GM12878 (cell line): ENCODE measurements around the gene BRINP2. TPM values are rescaled to one million over a fixed set of nuclear protein-coding genes. Genes with fewer than 3 reads are reported as not detected.

Experiments used
- ATAC-seq: fragments of 200-7000 bp; cut with Tn5 transposase; 3 replicates; pipeline ENCODE4 v1.9.1; 2020; ENCODE audit warnings: mild to moderate bottlenecking, moderate library complexity
- BruUV-seq: library from RNA; stranded (reverse); fragments of 400-500 nt; replicated peaks from 2 replicates; lab custom pipeline; 2021; lab: Mats Ljungman, UMichigan
- CTCF ChIA-PET: fragments of 300-600 bp; sonication (Branson Sonifier 250); formaldehyde crosslinking; extraction: SDS; loops from one replicate; lab custom pipeline; 2021; ENCODE audit warnings: inconsistent platforms; lab: Yijun Ruan, JAX
- POLR2A ChIA-PET: fragments of 350-600 bp; formaldehyde crosslinking; extraction: SDS; loops from one replicate; lab custom pipeline; 2021; ENCODE audit warnings: inconsistent platforms; lab: Charles Lee
- RAD21 ChIA-PET: fragments of 300-600 bp; sonication (Branson Sonifier 250); formaldehyde crosslinking; loops from one replicate; lab custom pipeline; 2023; ENCODE audit warnings: antibody characterized with exemption; ENCODE audit not compliant: unreplicated experiment; lab: Charles Lee
- SMC1A ChIA-PET: fragments of 300-600 bp; sonication (Branson Sonifier 250); formaldehyde crosslinking; loops from one replicate; lab custom pipeline; 2023; ENCODE audit not compliant: unreplicated experiment, uncharacterized antibody; lab: Charles Lee
- DNase-seq: peaks from one replicate; pipeline ENCODE4 v3.0.0-alpha.2; 2011; ENCODE audit warnings: low read depth, low spot score
- FAIRE-seq: peaks from 3 replicates; lab custom pipeline; 2011; peaks lifted over from hg19 to GRCh38; lab: Jason Lieb, UNC
- H2AFZ ChIP-seq: 2 replicates; pipeline ENCODE4 v1.6.0; 2011; ENCODE audit warnings: low read depth, low read length, control low read depth; ENCODE audit not compliant: control insufficient read depth
- H3K27ac ChIP-seq: 2 replicates; pipeline ENCODE4 v1.5.1; 2011; ENCODE audit warnings: control low read depth; ENCODE audit not compliant: control insufficient read depth, insufficient read depth
- H3K27me3 ChIP-seq, 2 experiments: replicated peaks in 1 of 2; 2 replicates each; pipeline versions ENCODE4 v1.6.0 to v1.6.1; 2011; ENCODE audit warnings: low read length in 1 of 2; ENCODE audit not compliant: control insufficient read depth in 2 of 2, insufficient read depth in 2 of 2
- H3K36me3 ChIP-seq, 2 experiments: 2 replicates each; pipeline ENCODE4 v1.5.1; 2011; ENCODE audit warnings: low read length in 1 of 2; ENCODE audit not compliant: control insufficient read depth in 2 of 2, insufficient read depth in 2 of 2
- H3K4me1 ChIP-seq: 2 replicates; pipeline ENCODE4 v1.6.1; 2011; ENCODE audit warnings: mild to moderate bottlenecking, low read length, moderate library complexity, mixed read lengths; ENCODE audit not compliant: control insufficient read depth, insufficient read depth
- H3K4me2 ChIP-seq: 2 replicates; pipeline ENCODE4 v1.6.0; 2011; ENCODE audit warnings: control low read depth; ENCODE audit not compliant: control insufficient read depth, insufficient read depth
- H3K4me3 ChIP-seq: fragments of 200-600 bp; sonication (generic); 2 replicates; pipeline ENCODE4 v1.5.1; 2016
- H3K79me2 ChIP-seq: 2 replicates; pipeline ENCODE4 v1.6.0; 2011; ENCODE audit warnings: low read length; ENCODE audit not compliant: control insufficient read depth, insufficient read depth
- H3K9ac ChIP-seq: 2 replicates; pipeline ENCODE4 v1.8.0; 2011; ENCODE audit warnings: low read length, control low read depth, mixed read lengths; ENCODE audit not compliant: control insufficient read depth, insufficient read depth
- H3K9me3 ChIP-seq: replicated peaks from 3 replicates; pipeline ENCODE4 v1.5.1; 2011; ENCODE audit warnings: mild to moderate bottlenecking, low read length; ENCODE audit not compliant: control insufficient read depth, insufficient read depth
- H4K20me1 ChIP-seq: 2 replicates; pipeline ENCODE4 v1.6.0; 2011; ENCODE audit not compliant: control insufficient read depth, insufficient read depth
- BHLHE40 ChIP-seq, 2 experiments: fragments of 450-650 bp in 1 of 2; IDR thresholded peaks; 2 replicates each; pipeline ENCODE4 v1.6.1; 2011 to 2017; ENCODE audit warnings: low read depth in 2 of 2, borderline replicate concordance in 1 of 2, improper control_type of control experiment in 1 of 2, low read length in 1 of 2, mild to moderate bottlenecking in 1 of 2
- CHD4 ChIP-seq: fragments of 200-600 bp; sonication (generic); IDR thresholded peaks from 2 replicates; pipeline ENCODE4 v1.6.1; 2016; ENCODE audit warnings: mild to moderate bottlenecking
- FOXM1 ChIP-seq: IDR thresholded peaks from 2 replicates; pipeline ENCODE4 v1.6.1; 2012; ENCODE audit warnings: low read depth, mild to moderate bottlenecking, inconsistent platforms, low read length, moderate library complexity
- GABPA ChIP-seq: IDR thresholded peaks from 2 replicates; pipeline ENCODE4 v1.6.1; 2014; ENCODE audit warnings: antibody characterized with exemption, low read depth, mild to moderate bottlenecking, inconsistent platforms
- HCFC1 ChIP-seq: fragments of 150-350 bp; IDR thresholded peaks from 2 replicates; pipeline ENCODE4 v1.6.1; 2014; ENCODE audit warnings: low read length
- HDAC6 ChIP-seq: fragments of 200-600 bp; sonication (generic); IDR thresholded peaks from one replicate; pipeline ENCODE4 v1.8.0; 2017; ENCODE audit warnings: antibody characterized with exemption; ENCODE audit not compliant: unreplicated experiment
- KDM1A ChIP-seq: fragments of 200-600 bp; sonication (generic); IDR thresholded peaks from 2 replicates; pipeline ENCODE4 v1.6.1; 2016; ENCODE audit warnings: borderline replicate concordance
- MEF2B ChIP-seq: fragments of 450-650 bp; IDR thresholded peaks from 2 replicates; pipeline ENCODE4 v1.6.1; 2018; ENCODE audit warnings: mild to moderate bottlenecking, moderate library complexity; ENCODE audit not compliant: partially characterized antibody, poor library complexity, severe bottlenecking
- SMC3 ChIP-seq: IDR thresholded peaks from 2 replicates; pipeline ENCODE4 v1.6.1; 2011; ENCODE audit warnings: low read length, improper control_type of control experiment, borderline replicate concordance
- SUZ12 ChIP-seq: fragments of 200-600 bp; sonication (generic); IDR thresholded peaks from one replicate; pipeline ENCODE4 v1.6.1; 2018; ENCODE audit warnings: antibody characterized with exemption, mild to moderate bottlenecking; ENCODE audit not compliant: unreplicated experiment
- TAF1 ChIP-seq: IDR thresholded peaks from 2 replicates; pipeline ENCODE4 v1.6.1; 2011; ENCODE audit warnings: mild to moderate bottlenecking, low read depth, low read length, borderline replicate concordance
- WGBS: methylation state at CpG from one replicate; pipeline ENCODE4 v1.1.6; 2016; ENCODE audit warnings: low lambda C conversion rate; ENCODE audit not compliant: insufficient replicate concordance, insufficient coverage; ENCODE audit errors: missing lambda C conversion rate; 5-methylcytosine and 5-hydroxymethylcytosine counted together
- in situ Hi-C: fragments of 300-500 bp; cut with MboI; formaldehyde crosslinking; loops from 9 replicates; pipeline ENCODE4 v1.14.3; 2018; ENCODE audit warnings: mixed read lengths
- intact Hi-C: fragments of 100-400 bp; cut with micrococcal nuclease; formaldehyde crosslinking; loops from one replicate; pipeline ENCODE4 v1.14.2; 2022; ENCODE audit not compliant: unreplicated experiment
- polyA plus RNA-seq, 11 experiments: library from polyadenylated mRNA; depleted of rRNA in 4 of 11; unstranded in 6 of 11; stranded (reverse) in 5 of 11; fragments of >200 nt; fragmentation: Nextera tagmentation in 4 of 11; fragmentation: Illumina TruSeq in 1 of 11; extraction: Ambion mirVana in 4 of 11; extraction: Trizol in 1 of 11; gene quantifications; 1 replicate in 1 of 11; 2 replicates in 10 of 11; pipeline versions ENCODE4 v1.2.1 to v1.2.3, GENCODE V29; 2011 to 2016; ENCODE audit warnings: inconsistent platforms in 2 of 11, missing spikeins in 2 of 11, low read depth in 1 of 11
- total RNA-seq, 4 experiments: library from RNA; depleted of rRNA in 3 of 4; stranded (reverse); fragments of >200 nt in 3 of 4; fragmentation: Illumina TruSeq in 1 of 4; extraction: Trizol in 1 of 4; gene quantifications; 2 replicates each; pipeline versions ENCODE4 v1.2.1 to v1.2.3, GENCODE V29; 2013 to 2021
- TF ChIP-seq, protein P1 (sequence below): fragments of 450-650 bp; IDR thresholded peaks from 2 replicates; pipeline ENCODE4 v1.6.1; 2016; ENCODE audit warnings: mild to moderate bottlenecking
- TF ChIP-seq, protein P2 (sequence below): fragments of 150-350 bp; IDR thresholded peaks from 2 replicates; pipeline ENCODE4 v1.6.1; 2016; ENCODE audit warnings: low read depth, low read length

Gene BRINP2
- total and polyA plus RNA-seq, 10 of the 15 experiments (the other 5 are each of a cell fraction or from before 2014, with no cell fraction given), result 0.03 TPM; not detected in 9

DNA sequence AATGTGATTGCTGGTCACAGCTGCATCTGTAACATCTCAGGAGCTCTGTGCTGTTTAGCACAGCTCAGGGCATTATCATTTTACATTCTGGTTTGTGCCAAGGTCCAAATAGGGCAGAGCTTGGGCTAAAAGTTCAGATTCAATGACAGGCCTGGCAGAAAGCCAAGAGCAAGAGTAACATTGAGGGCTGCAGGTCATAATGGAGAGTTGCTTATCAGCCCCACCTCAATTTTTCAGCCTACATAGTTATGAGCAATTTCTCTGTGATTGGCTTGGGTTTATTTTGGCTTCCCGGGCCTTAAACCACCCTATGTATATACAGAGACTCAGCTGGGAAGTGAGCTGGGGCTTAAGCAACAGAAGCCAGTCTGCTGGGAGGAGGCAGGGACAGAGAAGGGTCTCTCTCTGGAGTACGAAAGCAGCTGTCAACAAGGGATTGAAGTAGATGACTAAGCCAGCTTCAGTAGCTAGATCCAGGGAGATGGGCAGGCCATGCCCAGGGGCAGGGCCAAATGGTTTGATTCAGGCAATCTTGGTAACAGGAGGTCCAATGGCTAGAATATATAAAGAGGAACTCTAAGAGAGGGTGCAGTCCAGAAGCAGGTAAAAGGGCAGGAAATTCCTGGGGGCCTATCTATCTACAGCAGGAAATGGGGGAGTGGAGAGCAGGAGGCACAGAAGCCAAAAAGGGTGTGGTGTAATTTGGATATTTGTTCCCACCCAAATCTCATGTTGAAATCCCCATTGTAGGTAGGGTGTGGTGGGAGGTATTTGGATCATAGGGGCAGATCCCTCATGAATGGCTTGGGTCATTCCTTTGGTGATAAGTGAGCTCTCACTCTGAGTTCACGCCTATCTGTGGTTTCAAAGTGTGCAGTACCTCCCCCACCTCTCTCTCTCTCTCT lies 49.0 kb downstream of the BRINP2 start:
- H3K4me3 ChIP-seq, result no peak overlapping the region
- no TSS peak for BruUV-seq
- SMC1A ChIA-PET, result no interaction called here
- TF ChIP-seq SUZ12, result no peak
- no peak for TF ChIP-seq GABPA
- no peak for TF ChIP-seq HCFC1
- no peak for TF ChIP-seq HDAC6
- TF ChIP-seq FOXM1, result no peak
- no peak for TF ChIP-seq SMC3
- no peak for TF ChIP-seq TAF1
- TF ChIP-seq CHD4, result no peak
- TF ChIP-seq MEF2B, result no peak
- TF ChIP-seq, protein P1, sequence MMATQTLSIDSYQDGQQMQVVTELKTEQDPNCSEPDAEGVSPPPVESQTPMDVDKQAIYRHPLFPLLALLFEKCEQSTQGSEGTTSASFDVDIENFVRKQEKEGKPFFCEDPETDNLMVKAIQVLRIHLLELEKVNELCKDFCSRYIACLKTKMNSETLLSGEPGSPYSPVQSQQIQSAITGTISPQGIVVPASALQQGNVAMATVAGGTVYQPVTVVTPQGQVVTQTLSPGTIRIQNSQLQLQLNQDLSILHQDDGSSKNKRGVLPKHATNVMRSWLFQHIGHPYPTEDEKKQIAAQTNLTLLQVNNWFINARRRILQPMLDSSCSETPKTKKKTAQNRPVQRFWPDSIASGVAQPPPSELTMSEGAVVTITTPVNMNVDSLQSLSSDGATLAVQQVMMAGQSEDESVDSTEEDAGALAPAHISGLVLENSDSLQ, result no peak
- TF ChIP-seq, protein P2, sequence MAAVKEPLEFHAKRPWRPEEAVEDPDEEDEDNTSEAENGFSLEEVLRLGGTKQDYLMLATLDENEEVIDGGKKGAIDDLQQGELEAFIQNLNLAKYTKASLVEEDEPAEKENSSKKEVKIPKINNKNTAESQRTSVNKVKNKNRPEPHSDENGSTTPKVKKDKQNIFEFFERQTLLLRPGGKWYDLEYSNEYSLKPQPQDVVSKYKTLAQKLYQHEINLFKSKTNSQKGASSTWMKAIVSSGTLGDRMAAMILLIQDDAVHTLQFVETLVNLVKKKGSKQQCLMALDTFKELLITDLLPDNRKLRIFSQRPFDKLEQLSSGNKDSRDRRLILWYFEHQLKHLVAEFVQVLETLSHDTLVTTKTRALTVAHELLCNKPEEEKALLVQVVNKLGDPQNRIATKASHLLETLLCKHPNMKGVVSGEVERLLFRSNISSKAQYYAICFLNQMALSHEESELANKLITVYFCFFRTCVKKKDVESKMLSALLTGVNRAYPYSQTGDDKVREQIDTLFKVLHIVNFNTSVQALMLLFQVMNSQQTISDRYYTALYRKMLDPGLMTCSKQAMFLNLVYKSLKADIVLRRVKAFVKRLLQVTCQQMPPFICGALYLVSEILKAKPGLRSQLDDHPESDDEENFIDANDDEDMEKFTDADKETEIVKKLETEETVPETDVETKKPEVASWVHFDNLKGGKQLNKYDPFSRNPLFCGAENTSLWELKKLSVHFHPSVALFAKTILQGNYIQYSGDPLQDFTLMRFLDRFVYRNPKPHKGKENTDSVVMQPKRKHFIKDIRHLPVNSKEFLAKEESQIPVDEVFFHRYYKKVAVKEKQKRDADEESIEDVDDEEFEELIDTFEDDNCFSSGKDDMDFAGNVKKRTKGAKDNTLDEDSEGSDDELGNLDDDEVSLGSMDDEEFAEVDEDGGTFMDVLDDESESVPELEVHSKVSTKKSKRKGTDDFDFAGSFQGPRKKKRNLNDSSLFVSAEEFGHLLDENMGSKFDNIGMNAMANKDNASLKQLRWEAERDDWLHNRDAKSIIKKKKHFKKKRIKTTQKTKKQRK, result no peak
- TF ChIP-seq KDM1A, result no peak
- no peak for TF ChIP-seq BHLHE40 (IDR thresholded peaks at IDR 0.05; ENCODE audit: borderline replicate concordance in 1 of 2, low read depth in 2 of 2, low read length in 1 of 2)
- TF ChIP-seq, all 136 proteins: peak for 0
- no peak for FAIRE-seq
- ChIA-PET RAD21 (no interaction called here), CTCF (no interaction called here), POLR2A (no interaction called here)
- Histone ChIP-seq H3K4me2 (no peak overlapping the region), H3K79me2 (no peaks in the 10 kb centered on the region), H3K9ac (no peak overlapping the region), H3K36me3 (no peaks in the 10 kb centered on the region), H4K20me1 (no peaks in the 10 kb centered on the region), H3K9me3 (no peaks in the 10 kb centered on the region), H3K27me3 (0 out of 4 replicates have a peak, but pooled peaks cover 0 to 2% of the 10 kb centered on the region in 2 experiments), H2AFZ (no peak overlapping the region), H3K4me1 (no peaks in the 10 kb centered on the region), H3K27ac (no peak overlapping the region)
- ATAC-seq, result no peak
- WGBS, result 11% methylated on average over 3 of the region's 3 CpGs
- intact Hi-C loops, result no loop called here
- no peak for DNase-seq
- in situ Hi-C loops, result no loop called here
